Stimulated activated CD8-positive, alpha-beta memory T cell treated with anti-CD3 and anti-CD28 coated beads, Interleukin-15, amount 100 ng/mL, for 24 hours (primary cell): ENCODE results near the gene ECHS1.
A peak's percentile ranks its signal among the peaks of the same experiment; 100 is the strongest.
"Not testable (repeated sequence)": the region's sequence is repeated elsewhere in the genome, so short reads cannot be mapped to it uniquely, and the experiment has no call there.

ENCODE experiments used
- DNase-seq: peaks from one replicate; pipeline ENCODE4 v3.0.0-alpha.2; 2020; ENCODE audit warnings: low read depth

ECHS1 gene

DNA sequence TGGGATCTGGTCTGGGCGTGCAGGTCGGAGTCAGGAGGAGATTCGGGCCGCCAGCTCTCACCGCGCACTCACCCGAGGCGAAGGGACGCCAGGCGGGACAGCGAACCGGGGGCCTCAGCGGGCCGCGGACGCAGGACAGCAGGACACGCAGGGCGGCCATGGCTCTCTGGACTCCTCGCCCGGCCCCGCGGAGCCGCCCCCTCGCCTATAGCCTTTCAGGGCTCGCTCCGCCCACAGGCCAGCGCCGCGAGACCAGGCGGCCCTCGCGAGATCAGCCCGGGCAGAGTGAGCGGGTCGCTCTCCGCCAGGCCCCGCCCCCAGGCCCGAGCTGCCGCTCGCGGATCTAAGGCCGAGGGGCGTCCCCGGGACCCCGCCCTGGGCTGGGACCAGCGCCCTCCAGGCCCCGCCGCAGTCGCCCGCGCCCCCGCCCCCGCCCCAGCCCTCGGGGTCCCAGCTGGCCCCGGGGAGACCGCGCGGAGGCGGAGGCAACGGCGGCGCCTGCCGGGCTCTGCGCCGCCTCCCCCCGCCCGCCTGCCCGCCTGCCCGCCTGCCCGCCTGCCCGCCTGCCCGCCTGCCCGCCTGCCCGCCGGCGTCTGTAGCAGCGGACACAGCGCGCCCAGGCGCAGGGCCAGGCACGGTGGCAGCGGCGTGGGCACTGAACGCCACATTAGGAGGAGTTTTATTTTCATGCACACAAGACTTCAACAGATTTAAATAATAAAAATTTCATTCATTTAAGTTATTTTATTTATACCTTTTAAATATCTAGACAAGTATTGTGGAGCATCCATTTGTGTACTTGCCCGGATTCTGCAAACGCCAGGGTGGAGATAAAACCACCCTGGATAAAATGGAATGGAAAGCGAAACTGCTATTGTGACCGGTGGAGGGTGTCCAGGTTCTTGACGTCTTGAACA is at the start of gene ECHS1:
ECHS1 (minus strand) TSS at position 181 of the 917 bp plus-strand sequence; CDS start at position 160, 21 bp downstream.
- DNase-seq, result peak; percentile 82

DNA sequence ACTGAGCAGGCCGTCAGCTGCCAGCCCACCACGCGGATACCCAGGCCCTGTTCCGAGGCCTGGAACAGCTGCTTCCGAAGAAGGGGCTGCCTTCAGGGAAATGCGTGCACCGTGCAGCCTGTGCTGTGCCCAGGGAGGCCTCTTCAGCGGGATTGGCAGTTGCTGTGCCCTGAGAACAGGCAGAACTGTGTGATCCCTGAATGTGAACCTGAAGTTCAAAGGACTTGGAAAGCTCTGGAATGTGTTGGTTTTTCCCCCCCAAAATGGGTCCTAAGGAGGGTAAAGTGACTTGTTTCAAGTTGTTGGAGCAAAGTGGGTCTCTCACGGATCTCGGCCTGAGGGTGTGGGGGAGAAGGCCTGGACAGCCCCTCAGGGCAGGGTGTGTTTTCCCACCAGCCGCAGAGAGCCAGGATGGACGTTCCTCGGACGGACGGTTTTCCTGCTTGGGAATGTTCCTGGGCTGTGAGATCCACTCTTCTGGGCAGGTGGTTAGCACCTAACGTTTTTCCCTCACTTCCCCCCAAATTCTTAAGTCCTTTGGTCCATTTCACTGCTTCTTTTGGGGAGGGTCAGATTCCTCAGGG is 49.2 kb upstream of the ECHS1 start:
- no peak for DNase-seq

DNA sequence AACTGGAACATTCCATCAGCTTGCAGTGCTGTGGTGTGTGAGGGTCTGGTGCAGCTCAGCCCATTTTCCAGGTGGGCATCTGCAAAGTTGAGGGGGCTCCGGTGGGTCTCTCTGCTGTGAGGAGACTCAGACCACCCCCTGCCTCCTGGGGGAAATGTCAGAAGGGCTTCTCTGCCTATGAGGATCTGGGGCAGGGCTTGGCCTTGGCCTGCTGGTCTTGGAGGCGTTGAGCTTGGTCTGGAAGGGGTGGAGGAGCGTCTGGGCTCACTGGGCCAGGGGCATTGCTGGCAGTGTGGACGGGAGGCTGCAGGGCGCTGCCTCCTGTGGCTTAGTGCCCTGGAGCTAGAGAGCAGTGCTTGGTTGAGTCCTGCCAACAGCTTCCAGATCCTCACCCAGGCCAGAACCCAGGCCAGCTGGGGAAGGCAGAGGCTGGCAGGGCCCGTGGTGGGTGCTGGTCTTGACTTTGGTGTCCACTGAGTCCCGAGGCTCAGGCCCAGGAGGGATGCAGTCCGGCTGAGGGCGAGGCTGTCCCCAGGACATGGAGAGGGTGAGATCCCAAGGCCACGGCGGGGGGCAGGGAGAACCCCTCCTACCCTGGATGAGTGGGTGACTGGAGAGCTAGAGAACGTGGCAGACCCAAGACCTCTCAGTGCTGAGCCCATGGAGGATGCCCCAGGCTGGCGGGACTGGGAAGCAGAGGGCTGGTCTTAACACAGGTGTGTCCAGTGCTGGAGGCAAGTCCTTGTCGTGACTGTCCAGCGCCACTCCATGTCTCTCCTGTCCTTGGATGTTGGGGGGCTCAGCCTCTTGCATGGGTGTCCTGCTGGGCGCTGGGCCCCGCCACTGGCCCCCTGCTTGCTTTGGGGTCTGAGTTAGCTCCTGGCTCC is 48.4 kb upstream of the ECHS1 start:
- no peak for DNase-seq

DNA sequence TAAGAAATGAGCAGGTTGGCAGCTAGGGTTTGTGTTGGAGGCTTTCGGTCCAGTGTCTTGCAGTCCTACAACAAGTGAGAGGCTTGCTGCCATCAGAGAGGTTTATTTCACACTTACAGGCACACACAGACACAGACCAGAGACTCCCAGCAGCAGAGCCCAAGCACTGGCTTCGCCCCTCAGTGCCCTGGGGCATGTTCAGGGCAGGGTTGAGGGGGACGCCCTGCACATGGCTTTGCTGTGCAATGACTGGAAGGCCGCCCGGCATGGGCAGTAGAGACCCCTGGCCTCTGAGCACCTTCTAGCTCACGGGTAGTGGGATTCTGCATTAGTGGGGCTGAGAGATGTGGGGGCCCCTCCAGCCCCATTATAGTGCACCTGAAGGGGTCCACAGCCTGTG is 47.4 kb upstream of the ECHS1 start:
- no peak for DNase-seq

DNA sequence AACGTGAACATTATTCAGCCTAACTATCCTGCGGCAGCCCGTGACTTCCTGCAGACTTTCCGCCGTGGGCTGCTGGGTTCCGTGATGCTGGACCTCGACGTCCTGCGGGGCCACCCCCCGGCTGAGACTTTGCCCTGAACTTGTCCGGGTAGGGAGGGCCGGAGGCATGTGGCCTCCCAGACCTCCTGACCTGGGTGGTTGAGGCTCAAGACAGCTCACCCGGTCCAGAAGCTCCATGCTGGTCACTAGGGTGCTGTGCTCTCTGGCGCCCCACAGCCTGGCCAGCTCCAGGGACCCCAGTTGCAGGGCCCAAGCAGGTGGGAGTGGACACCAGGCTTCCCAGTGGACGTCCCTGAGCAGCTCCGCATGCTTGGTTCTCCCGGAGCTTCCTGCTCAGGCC is 46.9 kb upstream of the ECHS1 start:
- DNase-seq, result no peak

DNA sequence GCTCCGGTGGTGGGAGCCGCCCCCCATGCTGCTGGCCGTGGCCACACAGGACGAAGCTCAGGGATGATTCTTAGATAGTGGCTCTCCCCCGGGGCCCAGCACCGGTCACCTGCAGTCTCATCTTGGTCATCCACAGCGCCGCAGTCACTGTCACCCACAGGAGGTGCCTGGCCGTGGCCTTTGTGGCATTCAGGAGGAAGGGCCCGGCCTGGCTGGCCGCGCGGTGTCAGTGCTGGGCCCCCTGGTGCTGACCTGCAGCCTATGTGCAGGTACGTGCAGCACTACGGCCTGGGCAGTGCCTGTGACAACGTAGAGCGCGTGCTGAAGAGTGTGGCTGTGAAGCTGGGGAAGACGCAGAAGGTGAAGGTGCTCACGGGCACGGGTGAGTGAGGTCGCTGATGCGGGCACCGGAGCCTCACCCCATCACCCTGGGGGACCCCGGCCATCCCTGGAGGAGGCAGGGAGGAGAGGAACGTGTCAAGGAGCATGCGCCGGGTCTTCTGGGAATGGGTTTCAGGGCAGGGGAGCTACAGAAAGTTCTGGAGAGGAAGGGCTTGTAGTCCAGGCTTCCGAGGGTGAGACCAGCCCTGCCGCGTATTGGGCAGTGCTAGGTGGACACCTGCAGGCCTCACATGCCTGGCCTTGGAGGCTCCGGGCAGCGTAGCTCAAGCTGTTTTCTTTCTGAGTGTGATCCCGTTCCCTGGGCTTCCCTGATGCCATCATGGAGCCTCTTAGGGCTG is 46.2 kb upstream of the ECHS1 start:
- no peak for DNase-seq

DNA sequence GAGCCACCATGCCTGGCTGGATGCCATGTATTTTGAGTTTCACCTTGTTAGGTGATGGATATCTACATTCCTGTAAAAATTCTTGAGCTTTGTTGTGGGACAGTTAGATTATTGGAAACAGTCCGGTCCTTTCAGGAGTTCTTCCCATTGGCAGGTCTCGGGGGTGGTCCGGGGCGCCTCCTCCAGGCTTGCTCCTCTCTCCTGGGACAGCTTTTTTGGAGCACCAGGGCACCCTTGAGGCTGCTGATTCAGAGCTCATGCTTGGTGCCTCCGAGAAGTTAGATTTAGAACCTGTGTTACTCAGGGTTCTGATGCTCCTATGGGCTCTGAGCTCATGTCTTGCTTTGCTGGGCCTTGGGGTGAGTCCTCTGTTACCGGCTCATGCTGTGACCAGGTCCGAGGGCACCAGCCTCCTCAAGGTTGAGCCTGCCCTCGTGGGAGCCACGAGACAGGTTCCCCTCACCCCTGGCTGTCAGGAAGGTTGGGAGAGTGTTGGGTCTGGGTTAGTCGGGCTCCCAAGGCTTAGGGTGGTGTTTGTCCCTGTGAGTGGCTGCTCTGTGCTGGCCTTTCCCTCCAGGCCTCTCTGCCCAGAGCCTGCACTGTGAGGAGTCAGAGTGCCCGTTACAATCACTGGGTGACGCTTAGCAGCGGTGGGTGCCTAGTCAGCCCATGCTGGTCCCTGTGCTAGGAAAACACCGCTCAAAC is 45.3 kb upstream of the ECHS1 start:
- DNase-seq, result no peak

DNA sequence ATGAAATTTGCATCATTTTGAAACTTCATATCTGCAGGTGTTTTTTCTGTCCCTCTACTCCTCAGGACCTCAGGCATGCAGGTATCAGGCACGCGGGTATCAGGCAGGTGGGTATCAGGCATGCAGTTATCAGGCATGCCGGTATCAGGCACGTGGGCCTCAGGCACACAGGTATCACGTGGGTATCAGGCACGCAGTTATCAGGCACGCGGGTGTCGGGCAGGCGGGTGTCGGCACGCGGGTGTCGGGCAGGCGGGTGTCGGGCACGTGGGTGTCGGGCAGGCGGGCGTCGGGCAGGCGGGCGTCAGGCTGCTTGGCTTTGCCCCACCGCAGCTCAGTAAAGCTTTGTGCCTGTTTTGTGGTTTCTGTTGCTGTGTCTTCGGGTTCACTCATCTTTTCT is 42.6 kb upstream of the ECHS1 start:
- DNase-seq, result no peak

DNA sequence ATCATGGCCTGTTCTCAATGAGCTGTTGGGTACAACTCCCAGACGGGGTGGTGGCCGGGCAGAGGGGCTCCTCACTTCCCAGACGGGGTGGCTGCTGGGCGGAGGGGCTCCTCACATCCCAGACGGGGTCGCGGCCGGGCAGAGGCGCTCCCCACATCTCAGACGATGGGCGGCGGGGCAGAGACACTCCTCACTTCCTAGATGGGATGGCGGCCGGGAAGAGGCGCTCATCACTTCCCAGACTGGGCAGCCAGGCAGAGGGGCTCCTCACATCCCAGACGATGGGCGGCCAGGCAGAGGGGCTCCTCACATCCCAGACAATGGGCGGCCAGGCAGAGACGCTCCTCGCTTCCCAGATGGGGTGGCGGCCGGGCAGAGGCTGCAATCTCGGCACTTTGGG is 41.2 kb upstream of the ECHS1 start:
- DNase-seq, result not testable (repeated sequence)

DNA sequence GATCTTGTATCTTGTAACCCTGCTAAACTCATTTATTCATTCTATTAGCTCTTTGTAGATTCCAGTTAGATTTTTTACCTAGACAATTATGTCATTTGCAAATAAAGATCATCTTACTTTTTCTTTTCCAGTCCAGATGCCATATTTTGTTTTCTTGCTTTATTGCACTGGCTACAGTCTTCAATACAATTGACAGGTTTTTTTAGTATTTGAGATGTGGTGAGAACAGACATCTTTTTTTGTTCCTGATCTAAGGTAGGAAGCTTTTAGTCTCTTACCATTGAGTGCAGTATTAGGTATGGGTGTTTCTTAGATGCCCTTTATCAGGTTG is 39.2 kb upstream of the ECHS1 start:
- no peak for DNase-seq

DNA sequence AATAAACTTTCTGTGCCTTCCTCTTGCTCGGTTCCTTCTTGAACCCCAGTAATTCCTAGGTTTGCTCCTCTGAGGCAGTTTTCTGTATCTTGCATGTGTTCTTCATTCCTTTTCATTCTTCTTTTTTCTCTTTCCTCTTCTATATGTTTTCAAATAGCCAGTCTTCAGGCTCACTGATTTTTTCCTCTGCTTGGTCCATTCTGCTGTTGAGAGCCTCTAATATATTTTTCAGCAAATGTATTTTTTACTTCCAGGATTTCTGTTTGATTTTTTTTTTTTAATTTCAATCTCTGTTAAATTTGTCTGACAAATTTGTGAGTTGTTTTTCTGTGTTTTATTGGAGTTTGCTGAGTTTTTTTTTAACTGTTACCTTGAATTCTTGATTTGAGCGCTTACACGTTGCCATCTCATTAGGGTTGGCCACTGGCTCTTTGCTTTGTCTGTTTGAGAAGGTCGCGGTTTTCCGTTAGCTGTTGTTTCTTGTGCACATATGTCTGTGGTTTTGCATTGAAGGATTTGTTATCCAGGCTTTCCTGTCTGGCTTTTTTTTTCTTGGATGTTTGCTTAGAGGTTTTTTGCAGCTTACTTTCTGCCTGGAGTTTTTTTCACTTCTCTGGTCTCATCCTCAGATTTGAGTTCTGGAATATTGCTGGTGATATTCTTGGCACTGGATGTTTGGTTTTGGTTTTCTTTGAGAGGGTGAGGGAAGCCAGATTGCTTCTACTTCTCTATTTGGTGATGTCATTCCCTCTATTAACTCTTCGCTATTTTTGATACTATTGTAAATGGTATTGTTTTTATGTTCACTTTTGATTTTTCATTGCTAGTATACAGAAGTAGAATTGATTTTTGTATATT is 38.6 kb upstream of the ECHS1 start:
- no peak for DNase-seq

DNA sequence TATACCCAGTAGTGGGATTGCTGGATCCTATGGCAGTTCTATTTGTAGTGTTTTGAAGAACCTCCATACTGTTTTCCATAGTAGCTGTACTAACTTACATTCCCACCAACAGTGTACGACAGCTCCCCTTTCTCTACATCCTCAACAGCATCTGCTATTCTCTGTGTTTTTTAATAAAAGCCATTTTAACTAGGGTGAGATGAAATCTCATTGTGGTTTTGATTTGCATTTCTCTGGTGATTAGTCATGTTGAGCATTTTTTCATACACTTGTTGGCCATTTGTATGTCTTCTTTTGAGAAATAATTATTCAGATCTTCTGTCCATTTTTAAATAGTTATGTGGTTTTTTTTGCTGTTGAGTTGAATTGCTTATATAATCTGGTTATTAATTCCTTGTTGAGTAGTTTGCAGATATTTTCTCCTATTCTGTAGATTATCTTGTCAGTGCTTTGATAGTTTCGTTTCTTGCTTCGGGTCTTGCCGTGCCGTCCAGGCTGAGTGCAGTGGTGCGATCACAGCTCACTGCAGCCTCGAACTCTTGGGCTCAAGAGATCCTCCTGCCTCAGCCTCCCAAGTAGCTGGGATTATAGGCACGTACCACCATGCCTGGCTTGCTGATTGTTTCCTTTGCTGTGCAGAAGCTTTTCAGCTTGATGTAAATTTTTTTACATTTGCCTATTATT is 32.8 kb upstream of the ECHS1 start:
- DNase-seq, result no peak

DNA sequence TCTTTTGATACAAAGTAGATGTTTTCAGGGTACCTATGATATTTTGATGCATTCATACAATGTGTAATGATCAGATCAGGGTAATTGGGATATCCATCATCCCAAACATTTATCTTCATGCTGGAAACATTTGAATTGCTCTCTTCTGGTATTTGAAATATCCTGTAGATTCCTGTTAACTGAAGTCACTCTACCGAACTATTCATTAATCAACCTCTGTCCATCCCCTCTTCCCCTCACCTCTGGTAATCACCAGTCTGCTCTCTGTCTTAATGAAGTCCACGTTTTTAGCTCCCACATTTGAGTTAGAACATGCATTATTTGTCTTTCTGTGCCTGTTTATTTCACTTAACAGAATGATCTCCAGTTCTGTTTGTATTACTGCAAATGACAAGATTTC is 32.1 kb upstream of the ECHS1 start:
- no peak for DNase-seq

DNA sequence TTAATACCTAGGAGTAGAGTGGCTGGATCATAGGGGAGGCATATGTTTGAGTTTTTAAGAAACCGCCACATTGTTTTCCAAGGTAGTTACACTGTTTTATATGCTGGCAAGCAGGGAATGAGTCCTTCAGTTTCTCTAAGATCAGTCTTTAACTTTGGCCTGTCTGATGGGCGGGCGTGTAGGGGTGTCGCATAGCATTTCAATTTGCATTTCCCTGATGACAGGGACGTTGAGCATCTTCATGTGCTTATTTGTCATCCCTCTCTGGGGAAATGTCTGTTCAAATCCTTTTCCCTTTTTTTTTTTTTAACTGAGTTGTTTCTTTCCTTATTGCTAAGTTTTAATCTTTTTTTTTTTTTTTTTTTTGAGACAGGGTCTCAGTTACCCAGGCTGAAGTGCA is 30.6 kb upstream of the ECHS1 start:
- no peak for DNase-seq

DNA sequence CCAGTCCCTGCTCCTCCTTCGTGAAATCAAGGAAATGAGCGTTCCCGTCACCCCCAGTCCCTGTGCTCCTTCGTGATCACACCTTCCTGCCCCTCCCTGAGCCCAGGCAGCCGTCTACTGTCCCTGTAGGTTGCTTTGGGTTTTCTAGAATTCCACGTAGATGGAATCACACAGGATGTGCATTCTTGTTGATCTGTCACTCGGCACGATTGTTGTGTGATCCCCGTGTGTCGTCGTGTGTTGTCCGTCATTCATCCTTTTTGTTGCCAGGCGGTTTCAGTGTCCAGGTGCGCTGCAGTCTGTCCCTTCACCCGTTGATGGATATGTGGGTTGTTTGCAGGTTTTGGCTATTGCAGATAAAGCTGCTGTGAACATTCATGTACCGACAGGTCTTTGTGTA is 30.2 kb upstream of the ECHS1 start:
- no peak for DNase-seq

DNA sequence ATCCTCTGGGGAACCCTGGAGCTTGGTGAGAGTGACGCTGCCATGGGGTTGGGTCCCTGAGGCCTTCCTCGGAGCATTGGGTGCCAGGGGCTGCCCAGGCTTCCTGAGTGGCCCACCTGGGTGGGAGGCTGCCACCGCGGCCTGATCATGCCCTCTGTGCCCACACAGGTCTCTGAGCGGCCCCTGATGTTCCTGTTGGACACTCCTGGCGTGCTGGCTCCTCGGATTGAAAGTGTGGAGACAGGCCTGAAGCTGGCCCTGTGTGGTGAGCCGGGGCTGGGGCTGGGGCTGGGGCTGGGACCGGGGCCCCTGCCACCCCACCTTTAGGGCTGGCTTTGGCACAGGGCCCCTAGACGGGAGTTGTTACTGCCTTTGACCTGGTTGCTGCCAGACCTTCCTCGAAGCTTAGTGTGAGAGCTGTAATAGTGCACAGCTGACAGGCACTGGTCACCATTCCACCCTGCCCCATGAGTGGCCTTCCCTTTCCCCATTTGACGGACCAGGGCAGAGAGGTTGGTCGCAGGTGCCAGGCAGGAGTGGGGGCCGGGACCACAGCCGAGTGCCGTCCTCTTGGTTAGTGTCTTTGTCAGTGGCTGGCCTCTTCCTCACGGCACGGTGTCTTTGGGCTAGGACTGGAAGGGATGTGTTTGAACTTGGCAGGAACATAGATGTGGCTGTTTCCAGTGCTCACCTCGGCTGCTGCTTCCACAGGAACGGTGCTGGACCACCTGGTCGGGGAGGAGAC is 29.0 kb upstream of the ECHS1 start:
- no peak for DNase-seq

DNA sequence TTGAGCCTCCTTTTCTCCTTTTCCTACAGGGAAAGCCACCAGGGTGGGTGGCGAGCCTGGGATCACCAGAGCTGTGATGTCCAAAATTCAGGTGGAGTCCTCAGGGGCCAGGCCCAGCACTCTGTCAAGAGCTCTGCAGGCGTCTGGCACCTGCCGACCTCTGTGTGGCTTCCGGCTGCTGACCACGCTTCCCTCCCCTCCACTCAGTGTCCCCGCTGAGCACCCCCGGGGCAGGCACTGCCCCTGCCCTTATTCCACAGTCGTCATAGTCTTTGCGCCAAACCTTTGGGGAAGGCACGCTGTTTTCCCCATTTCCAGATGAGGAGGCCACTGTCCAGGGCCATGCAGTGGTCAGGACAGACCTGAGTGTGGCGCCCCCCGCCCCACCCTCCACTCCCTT is 28.3 kb upstream of the ECHS1 start:
- DNase-seq, result no peak

DNA sequence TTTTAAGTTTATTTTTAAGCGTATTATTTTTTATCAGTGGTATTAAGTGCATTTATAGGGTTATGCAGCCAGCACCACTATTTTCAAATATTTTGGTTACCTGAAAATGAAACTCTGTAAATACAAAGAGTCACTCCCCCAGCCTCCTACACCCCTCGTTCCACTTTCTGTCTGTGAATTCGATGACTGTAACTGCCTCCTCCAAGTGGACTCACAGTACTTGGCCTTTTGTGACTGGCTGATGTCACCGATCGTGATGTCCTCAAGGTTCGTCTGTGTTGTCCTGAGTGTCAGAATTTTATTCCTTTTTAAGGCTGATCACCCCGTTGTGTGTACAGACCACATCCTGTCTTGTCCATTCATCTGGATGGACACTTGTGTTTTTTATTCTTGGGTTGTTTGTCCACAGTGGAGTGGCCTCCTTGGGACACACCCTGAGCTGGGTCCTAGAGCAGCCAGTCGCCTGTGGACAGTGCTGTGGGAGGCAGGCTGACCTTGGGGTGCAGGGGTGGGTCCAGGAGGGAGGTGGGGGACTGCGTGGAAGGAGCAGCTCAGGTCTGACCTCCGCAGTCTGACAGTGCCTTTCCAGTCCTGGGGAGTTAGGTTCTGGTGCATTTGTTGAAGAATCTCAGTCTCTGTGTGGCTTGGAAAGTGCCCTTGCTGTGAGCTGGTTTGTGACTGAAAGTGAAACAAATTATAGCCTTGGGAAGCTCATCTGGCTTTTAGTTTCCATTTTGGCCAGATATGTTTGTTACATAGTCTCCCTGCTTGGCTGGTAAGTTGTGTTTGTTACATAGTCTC is 27.7 kb upstream of the ECHS1 start:
- DNase-seq, result no peak
